CD4-positive, alpha-beta T cell (primary cell): Measurements from ENCODE around the gene LGALS14. TPM values are rescaled to one million over a fixed set of nuclear protein-coding genes. Genes with fewer than 3 reads are reported as not detected.

Experiments
- ATAC-seq: fragments of 200-7000 bp; cut with Tn5 transposase; one replicate; pipeline ENCODE4 v1.10.0; 2022; ENCODE audit warnings: mild to moderate bottlenecking; ENCODE audit not compliant: poor library complexity
- CTCF ChIA-PET: fragments of 350-600 bp; sonication (Branson Sonifier 250); formaldehyde crosslinking; loops from one replicate; lab custom pipeline; 2021; ENCODE audit warnings: antibody characterized with exemption, inconsistent platforms; lab: Charles Lee
- POLR2A ChIA-PET: fragments of 350-600 bp; sonication (Branson Sonifier 250); formaldehyde crosslinking; loops from one replicate; lab custom pipeline; 2021; ENCODE audit warnings: antibody characterized with exemption, inconsistent platforms; lab: Charles Lee
- DNase-seq, 14 experiments: peaks; one replicate each; pipeline ENCODE4 v3.0.0-alpha.2; 2013 to 2020; ENCODE audit warnings: mixed read lengths in 2 of 14
- H3K27ac ChIP-seq, 2 donors: one replicate each; pipeline versions ENCODE4 v1.5.1 to v1.7.0; 2013; ENCODE audit warnings: low read length in 2 of 2, low read depth in 1 of 2, mild to moderate bottlenecking in 1 of 2
- H3K27me3 ChIP-seq, 2 experiments: 1 replicate in 1 of 2; 2 replicates in 1 of 2; pipeline versions ENCODE4 v1.6.1 to v1.7.0; 2013; ENCODE audit warnings: low read length in 2 of 2, control low read depth in 1 of 2, mild to moderate bottlenecking in 1 of 2, moderate library complexity in 1 of 2; ENCODE audit not compliant: insufficient read depth in 2 of 2, control insufficient read depth in 1 of 2
- H3K36me3 ChIP-seq: one replicate; pipeline ENCODE4 v1.6.1; 2013; ENCODE audit warnings: low read length, control low read depth; ENCODE audit not compliant: insufficient read depth
- H3K4me1 ChIP-seq: one replicate; pipeline ENCODE4 v1.6.1; 2013; ENCODE audit warnings: low read length, control low read depth; ENCODE audit not compliant: insufficient read depth
- H3K4me3 ChIP-seq: one replicate; pipeline ENCODE4 v1.5.1; 2013; ENCODE audit warnings: mild to moderate bottlenecking, low read length, moderate library complexity
- H3K9me3 ChIP-seq, 2 experiments: 1 replicate in 1 of 2; 2 replicates in 1 of 2; pipeline versions ENCODE4 v1.6.1 to v1.7.0; 2013; ENCODE audit warnings: low read length in 2 of 2, mild to moderate bottlenecking in 2 of 2, control low read depth in 1 of 2, moderate library complexity in 1 of 2; ENCODE audit not compliant: control insufficient read depth in 1 of 2, insufficient read depth in 1 of 2
- H3K27ac Mint-ChIP-seq: one replicate; pipeline ENCODE4 v1.8.0; 2020; ENCODE audit warnings: mixed read lengths
- H3K27me3 Mint-ChIP-seq: one replicate; pipeline ENCODE4 v1.8.0; 2021; ENCODE audit warnings: mixed read lengths
- H3K36me3 Mint-ChIP-seq: one replicate; pipeline ENCODE4 v1.8.0; 2021; ENCODE audit warnings: low read depth, mixed read lengths
- H3K4me1 Mint-ChIP-seq: one replicate; pipeline ENCODE4 v1.8.0; 2021; ENCODE audit warnings: low read depth, mixed read lengths
- H3K4me3 Mint-ChIP-seq: one replicate; pipeline ENCODE4 v1.8.0; 2020; ENCODE audit warnings: mild to moderate bottlenecking, mixed read lengths
- H3K9me3 Mint-ChIP-seq: one replicate; pipeline ENCODE4 v1.8.0; 2020; ENCODE audit warnings: mixed read lengths
- CTCF ChIP-seq: fragments of 200-600 bp; IDR thresholded peaks from one replicate; pipeline ENCODE4 v1.8.0; 2022; ENCODE audit warnings: antibody characterized with exemption, mild to moderate bottlenecking
- intact Hi-C, 2 experiments: fragments of 100-400 bp; cut with DNase I in 1 of 2; cut with micrococcal nuclease in 1 of 2; formaldehyde crosslinking; loops; one replicate each; pipeline versions ENCODE4 v1.15.1 to v1.9.0; 2023 to 2025; cut with DNase I, micrococcal nuclease
- total RNA-seq, 174 experiments: library from RNA in 2 of 174; stranded (reverse) in 2 of 174; gene quantifications; one replicate each; pipeline ENCODE4 v1.2.3 and lab custom pipeline; 2021 to 2026

Gene LGALS14
- total RNA-seq, 2 experiments from 2014 or later, result not detected

GRCh38 chr19:39752390-39752789, 48.1 kb downstream of the LGALS14 start:
- Mint-ChIP-seq H3K9me3 (no peaks in the 10 kb centered on the region), H3K4me1 (no peaks in the 10 kb centered on the region), H3K27ac (no peak overlapping the region), H3K27me3 (peaks cover 20% of the 10 kb centered on the region), H3K4me3 (no peak overlapping the region), H3K36me3 (no peaks in the 10 kb centered on the region)
- no peaks in the 10 kb centered on the region for H3K9me3 ChIP-seq
- no peaks in the 10 kb centered on the region for H3K36me3 ChIP-seq
- DNase-seq, result no peak
- H3K4me3 ChIP-seq, result no peak overlapping the region
- H3K27ac ChIP-seq, result no peak overlapping the region
- intact Hi-C loops, result no loop called here
- no peak for TF ChIP-seq CTCF
- peaks cover 7 to 15% of the 10 kb centered on the region in 2 experiments for H3K27me3 ChIP-seq
- ChIA-PET CTCF (no interaction called here), POLR2A (no interaction called here)
- ATAC-seq, result no peak
- no peaks in the 10 kb centered on the region for H3K4me1 ChIP-seq

GRCh38 chr19:39752795-39753194, 48.5 kb downstream of the LGALS14 start:
- intact Hi-C loops, result no loop called here
- Mint-ChIP-seq H3K27me3 (peaks cover 24% of the 10 kb centered on the region), H3K4me1 (no peaks in the 10 kb centered on the region), H3K27ac (no peak overlapping the region), H3K36me3 (no peaks in the 10 kb centered on the region), H3K4me3 (no peak overlapping the region), H3K9me3 (no peaks in the 10 kb centered on the region)
- H3K27me3 ChIP-seq, result peaks cover 11 to 17% of the 10 kb centered on the region in 2 experiments
- DNase-seq (no peak), ATAC-seq (no peak)
- ChIA-PET CTCF (no interaction called here), POLR2A (no interaction called here)
- no peaks in the 10 kb centered on the region for H3K4me1 ChIP-seq
- H3K27ac ChIP-seq, result no peak overlapping the region
- no peak overlapping the region for H3K4me3 ChIP-seq
- no peaks in the 10 kb centered on the region for H3K36me3 ChIP-seq
- TF ChIP-seq CTCF, result no peak
- no peaks in the 10 kb centered on the region for H3K9me3 ChIP-seq

GRCh38 chr19:39754544-39754943, 50.3 kb downstream of the LGALS14 start:
- Histone ChIP-seq H3K36me3 (no peaks in the 10 kb centered on the region), H3K4me3 (no peak overlapping the region), H3K27me3 (peaks cover 16 to 20% of the 10 kb centered on the region in 2 experiments), H3K9me3 (no peaks in the 10 kb centered on the region), H3K27ac (no peak overlapping the region), H3K4me1 (no peaks in the 10 kb centered on the region)
- Mint-ChIP-seq H3K27ac (no peak overlapping the region), H3K4me3 (no peak overlapping the region), H3K9me3 (no peaks in the 10 kb centered on the region), H3K4me1 (no peaks in the 10 kb centered on the region), H3K36me3 (no peaks in the 10 kb centered on the region), H3K27me3 (peaks cover 37% of the 10 kb centered on the region)
- intact Hi-C loops, result no loop called here
- POLR2A ChIA-PET, result no interaction called here
- TF ChIP-seq CTCF, result no peak
- CTCF ChIA-PET, result no interaction called here
- DNase-seq (no peak), ATAC-seq (no peak)
